ENCODE data around the gene NHEJ1. TPM values are rescaled to one million over a fixed set of nuclear protein-coding genes. Genes with fewer than 3 reads are reported as not detected.

Gene NHEJ1
- total and polyA plus RNA-seq, 2 of the 13 experiments (the other 11 are each of a cell fraction or from before 2014, with no cell fraction given), result 30.0 to 30.7 TPM

DNA sequence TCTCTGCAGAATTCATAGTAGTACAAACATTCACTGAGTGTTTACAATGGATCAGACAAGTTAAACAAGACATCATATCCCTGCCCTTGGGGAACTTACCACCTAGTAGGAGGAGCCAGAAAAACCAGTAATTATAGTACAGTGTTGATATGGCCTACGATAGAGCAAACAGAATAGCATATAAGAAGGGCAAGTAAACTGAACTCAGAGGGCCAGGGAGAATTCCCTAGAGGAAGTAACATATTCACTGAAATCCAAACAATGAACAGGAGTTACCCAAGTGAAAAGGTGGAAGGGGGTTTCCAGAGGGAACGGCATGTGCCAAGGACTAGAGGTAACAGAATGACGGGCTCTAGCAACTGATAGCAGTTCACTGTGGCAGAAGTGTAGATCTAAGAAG lies 34.1 kb downstream of the NHEJ1 start (continued):
- no peak for TF ChIP-seq FLYWCH1 (CRISPR knock-in tag; IDR thresholded peaks at IDR 0.05)
- no peak for TF ChIP-seq SNAI1 (CRISPR knock-in tag; IDR thresholded peaks at IDR 0.05; ENCODE audit: borderline replicate concordance)
- TF ChIP-seq SIX1 (CRISPR knock-in tag; IDR thresholded peaks at IDR 0.05; ENCODE audit: borderline replicate concordance), result no peak
- TF ChIP-seq ZBTB42 (CRISPR knock-in tag; IDR thresholded peaks at IDR 0.05), result no peak
- TF ChIP-seq ZNF749 (CRISPR knock-in tag; IDR thresholded peaks at IDR 0.05; ENCODE audit: borderline replicate concordance), result no peak
- TF ChIP-seq, protein P1, sequence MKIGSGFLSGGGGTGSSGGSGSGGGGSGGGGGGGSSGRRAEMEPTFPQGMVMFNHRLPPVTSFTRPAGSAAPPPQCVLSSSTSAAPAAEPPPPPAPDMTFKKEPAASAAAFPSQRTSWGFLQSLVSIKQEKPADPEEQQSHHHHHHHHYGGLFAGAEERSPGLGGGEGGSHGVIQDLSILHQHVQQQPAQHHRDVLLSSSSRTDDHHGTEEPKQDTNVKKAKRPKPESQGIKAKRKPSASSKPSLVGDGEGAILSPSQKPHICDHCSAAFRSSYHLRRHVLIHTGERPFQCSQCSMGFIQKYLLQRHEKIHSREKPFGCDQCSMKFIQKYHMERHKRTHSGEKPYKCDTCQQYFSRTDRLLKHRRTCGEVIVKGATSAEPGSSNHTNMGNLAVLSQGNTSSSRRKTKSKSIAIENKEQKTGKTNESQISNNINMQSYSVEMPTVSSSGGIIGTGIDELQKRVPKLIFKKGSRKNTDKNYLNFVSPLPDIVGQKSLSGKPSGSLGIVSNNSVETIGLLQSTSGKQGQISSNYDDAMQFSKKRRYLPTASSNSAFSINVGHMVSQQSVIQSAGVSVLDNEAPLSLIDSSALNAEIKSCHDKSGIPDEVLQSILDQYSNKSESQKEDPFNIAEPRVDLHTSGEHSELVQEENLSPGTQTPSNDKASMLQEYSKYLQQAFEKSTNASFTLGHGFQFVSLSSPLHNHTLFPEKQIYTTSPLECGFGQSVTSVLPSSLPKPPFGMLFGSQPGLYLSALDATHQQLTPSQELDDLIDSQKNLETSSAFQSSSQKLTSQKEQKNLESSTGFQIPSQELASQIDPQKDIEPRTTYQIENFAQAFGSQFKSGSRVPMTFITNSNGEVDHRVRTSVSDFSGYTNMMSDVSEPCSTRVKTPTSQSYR (CRISPR knock-in tag; IDR thresholded peaks at IDR 0.05; ENCODE audit: borderline replicate concordance), result no peak
- TF ChIP-seq, protein P2, sequence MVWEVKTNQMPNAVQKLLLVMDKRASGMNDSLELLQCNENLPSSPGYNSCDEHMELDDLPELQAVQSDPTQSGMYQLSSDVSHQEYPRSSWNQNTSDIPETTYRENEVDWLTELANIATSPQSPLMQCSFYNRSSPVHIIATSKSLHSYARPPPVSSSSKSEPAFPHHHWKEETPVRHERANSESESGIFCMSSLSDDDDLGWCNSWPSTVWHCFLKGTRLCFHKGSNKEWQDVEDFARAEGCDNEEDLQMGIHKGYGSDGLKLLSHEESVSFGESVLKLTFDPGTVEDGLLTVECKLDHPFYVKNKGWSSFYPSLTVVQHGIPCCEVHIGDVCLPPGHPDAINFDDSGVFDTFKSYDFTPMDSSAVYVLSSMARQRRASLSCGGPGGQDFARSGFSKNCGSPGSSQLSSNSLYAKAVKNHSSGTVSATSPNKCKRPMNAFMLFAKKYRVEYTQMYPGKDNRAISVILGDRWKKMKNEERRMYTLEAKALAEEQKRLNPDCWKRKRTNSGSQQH (CRISPR knock-in tag; IDR thresholded peaks at IDR 0.05; ENCODE audit: low read depth), result no peak
- no peak for TF ChIP-seq ZFP62 (CRISPR knock-in tag; IDR thresholded peaks at IDR 0.05)
- no peak for TF ChIP-seq ZNF382 (CRISPR knock-in tag; IDR thresholded peaks at IDR 0.05; ENCODE audit: borderline replicate concordance)
- TF ChIP-seq ZKSCAN5 (CRISPR knock-in tag; IDR thresholded peaks at IDR 0.05), result no peak
- TF ChIP-seq TGIF2 (CRISPR knock-in tag; IDR thresholded peaks at IDR 0.05), result no peak
- TF ChIP-seq PHF5A (CRISPR knock-in tag; IDR thresholded peaks at IDR 0.05; ENCODE audit: low read depth, unreplicated experiment), result no peak
- TF ChIP-seq PCBP2 (optimal IDR thresholded peaks at IDR 0.05; ENCODE audit: low read depth, low read length, poor library complexity, severe bottlenecking), result no peak
- no peak for TF ChIP-seq ZNF496 (CRISPR knock-in tag; IDR thresholded peaks at IDR 0.05; ENCODE audit: insufficient replicate concordance)
- TF ChIP-seq ZNF773 (CRISPR knock-in tag; IDR thresholded peaks at IDR 0.05; ENCODE audit: borderline replicate concordance), result no peak
- TF ChIP-seq ARID2 (CRISPR knock-in tag; IDR thresholded peaks at IDR 0.05; ENCODE audit: borderline replicate concordance), result no peak
- TF ChIP-seq, protein P3, sequence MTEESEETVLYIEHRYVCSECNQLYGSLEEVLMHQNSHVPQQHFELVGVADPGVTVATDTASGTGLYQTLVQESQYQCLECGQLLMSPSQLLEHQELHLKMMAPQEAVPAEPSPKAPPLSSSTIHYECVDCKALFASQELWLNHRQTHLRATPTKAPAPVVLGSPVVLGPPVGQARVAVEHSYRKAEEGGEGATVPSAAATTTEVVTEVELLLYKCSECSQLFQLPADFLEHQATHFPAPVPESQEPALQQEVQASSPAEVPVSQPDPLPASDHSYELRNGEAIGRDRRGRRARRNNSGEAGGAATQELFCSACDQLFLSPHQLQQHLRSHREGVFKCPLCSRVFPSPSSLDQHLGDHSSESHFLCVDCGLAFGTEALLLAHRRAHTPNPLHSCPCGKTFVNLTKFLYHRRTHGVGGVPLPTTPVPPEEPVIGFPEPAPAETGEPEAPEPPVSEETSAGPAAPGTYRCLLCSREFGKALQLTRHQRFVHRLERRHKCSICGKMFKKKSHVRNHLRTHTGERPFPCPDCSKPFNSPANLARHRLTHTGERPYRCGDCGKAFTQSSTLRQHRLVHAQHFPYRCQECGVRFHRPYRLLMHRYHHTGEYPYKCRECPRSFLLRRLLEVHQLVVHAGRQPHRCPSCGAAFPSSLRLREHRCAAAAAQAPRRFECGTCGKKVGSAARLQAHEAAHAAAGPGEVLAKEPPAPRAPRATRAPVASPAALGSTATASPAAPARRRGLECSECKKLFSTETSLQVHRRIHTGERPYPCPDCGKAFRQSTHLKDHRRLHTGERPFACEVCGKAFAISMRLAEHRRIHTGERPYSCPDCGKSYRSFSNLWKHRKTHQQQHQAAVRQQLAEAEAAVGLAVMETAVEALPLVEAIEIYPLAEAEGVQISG (CRISPR knock-in tag; IDR thresholded peaks at IDR 0.05), result no peak
- TF ChIP-seq ZFYVE20 (CRISPR knock-in tag; IDR thresholded peaks at IDR 0.05; ENCODE audit: borderline replicate concordance, low read depth), result no peak
- TF ChIP-seq, protein P4, sequence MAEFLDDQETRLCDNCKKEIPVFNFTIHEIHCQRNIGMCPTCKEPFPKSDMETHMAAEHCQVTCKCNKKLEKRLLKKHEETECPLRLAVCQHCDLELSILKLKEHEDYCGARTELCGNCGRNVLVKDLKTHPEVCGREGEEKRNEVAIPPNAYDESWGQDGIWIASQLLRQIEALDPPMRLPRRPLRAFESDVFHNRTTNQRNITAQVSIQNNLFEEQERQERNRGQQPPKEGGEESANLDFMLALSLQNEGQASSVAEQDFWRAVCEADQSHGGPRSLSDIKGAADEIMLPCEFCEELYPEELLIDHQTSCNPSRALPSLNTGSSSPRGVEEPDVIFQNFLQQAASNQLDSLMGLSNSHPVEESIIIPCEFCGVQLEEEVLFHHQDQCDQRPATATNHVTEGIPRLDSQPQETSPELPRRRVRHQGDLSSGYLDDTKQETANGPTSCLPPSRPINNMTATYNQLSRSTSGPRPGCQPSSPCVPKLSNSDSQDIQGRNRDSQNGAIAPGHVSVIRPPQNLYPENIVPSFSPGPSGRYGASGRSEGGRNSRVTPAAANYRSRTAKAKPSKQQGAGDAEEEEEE (CRISPR knock-in tag; IDR thresholded peaks at IDR 0.05; ENCODE audit: borderline replicate concordance), result no peak

Measured in HepG2 (cell line).